Vagina (tissue), 2 donors: ENCODE results near the gene STIL.

Experiments
- CTCF ChIP-seq, 3 experiments: fragments of 450-650 bp in 2 of 3; fragments of 200-600 bp in 1 of 3; sonication (generic) in 1 of 3; IDR thresholded peaks; one replicate each; pipeline ENCODE4 v1.5.1; 2017 to 2019; ENCODE audit warnings: antibody characterized with exemption in 3 of 3, mild to moderate bottlenecking in 2 of 3, moderate library complexity in 2 of 3
- POLR2A ChIP-seq, 2 donors: fragments of 450-650 bp; IDR thresholded peaks; one replicate each; pipeline ENCODE4 v1.6.1; 2017; ENCODE audit warnings: antibody characterized with exemption in 2 of 2, mild to moderate bottlenecking in 2 of 2, moderate library complexity in 2 of 2

DNA sequence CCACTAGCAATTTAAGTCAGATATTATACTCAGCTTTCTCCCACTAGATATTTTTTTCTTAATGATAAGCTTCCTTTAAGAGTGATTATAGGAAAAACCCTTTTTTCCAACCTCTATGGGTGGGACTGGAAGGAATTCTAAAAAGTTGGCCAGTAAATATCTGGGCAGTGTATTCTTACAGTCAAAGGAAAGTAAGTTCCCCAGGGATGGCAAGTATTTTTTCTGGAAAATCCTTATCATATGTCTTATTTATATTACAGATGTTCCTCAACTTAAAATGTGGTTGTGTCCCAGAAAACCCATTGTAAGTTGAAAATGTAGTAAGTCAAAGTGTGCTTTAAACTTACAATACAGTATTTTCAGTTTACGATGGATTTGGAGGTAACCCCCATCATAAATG, 48.9 kb upstream of the STIL start:
- TF ChIP-seq CTCF (IDR thresholded peaks at IDR 0.05): no peak
- TF ChIP-seq POLR2A (IDR thresholded peaks at IDR 0.05): no peak
